Measurements from ENCODE around the gene TINAG.

- TF ChIP-seq CTCF (IDR thresholded peaks at IDR 0.05 in 2 of 3, conservative IDR thresholded peaks at IDR 0.05 in 1 of 3; ENCODE audit: borderline replicate concordance in 1 of 3, insufficient read depth in 1 of 3, low read depth in 2 of 3, low read length in 2 of 3) (no peak), POLR2AphosphoS5 (IDR thresholded peaks at IDR 0.05; ENCODE audit: low read depth, low read length) (no peak), REST (IDR thresholded peaks at IDR 0.05; ENCODE audit: low read depth) (no peak), JUND (IDR thresholded peaks at IDR 0.05) (no peak), EZH2 (IDR thresholded peaks at IDR 0.05) (no peak), CEBPB (IDR thresholded peaks at IDR 0.05; ENCODE audit: low read depth) (no peak), POLR2A (IDR thresholded peaks at IDR 0.05; ENCODE audit: borderline replicate concordance, extremely low read depth, insufficient read depth, insufficient read length) (no peak), ZNF274 (IDR thresholded peaks at IDR 0.05; ENCODE audit: low read depth, low read length) (no peak)
These were observed 45.7 kb upstream of the TINAG start for GRCh38 chr6:54262499-54262898.

All from HCT116 (cell line).